ENCODE results near the gene BANF2.

DNA sequence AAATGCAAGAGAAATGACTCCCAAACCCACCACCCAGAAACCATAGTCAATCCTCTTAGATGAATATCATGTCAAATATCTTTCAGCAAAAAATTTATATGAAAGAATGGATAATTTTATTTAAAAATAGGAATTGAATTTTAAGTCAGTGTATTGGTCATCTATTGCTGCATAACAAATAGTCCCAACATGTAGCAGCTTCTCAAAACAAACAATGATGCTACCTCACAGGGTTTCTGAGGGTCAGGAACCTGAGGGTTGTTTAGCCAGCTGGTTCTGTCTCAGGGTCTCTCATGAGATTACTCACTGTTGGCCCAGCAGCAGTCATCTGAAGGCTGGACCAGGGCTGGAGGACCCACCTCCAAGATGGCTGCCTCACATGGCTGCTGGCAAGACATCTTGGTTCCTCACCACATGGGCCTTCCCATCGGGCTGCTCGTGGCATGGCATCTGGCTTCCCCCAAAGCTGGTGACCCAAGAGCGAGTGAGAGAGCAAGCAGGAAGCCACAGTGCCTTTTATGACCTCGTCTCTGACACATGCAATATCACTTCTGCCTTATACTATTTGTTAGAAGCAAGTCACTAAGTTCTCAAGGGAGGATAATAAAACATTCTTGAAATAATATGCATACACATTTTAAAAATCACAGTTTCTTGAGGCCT, 36.3 kb downstream of the BANF2 start:
- no peak for TF ChIP-seq FOXK2 (IDR thresholded peaks at IDR 0.05)
- TF ChIP-seq HDGF (IDR thresholded peaks at IDR 0.05; ENCODE audit: borderline replicate concordance), result no peak
- no peak for TF ChIP-seq PKNOX1 (IDR thresholded peaks at IDR 0.05)
- TF ChIP-seq SP1 (IDR thresholded peaks at IDR 0.05), result no peak
- TF ChIP-seq BHLHE40 (IDR thresholded peaks at IDR 0.05; ENCODE audit: borderline replicate concordance), result no peak
- no peak for TF ChIP-seq FOXA1 (IDR thresholded peaks at IDR 0.05)
